HK-2 (cell line): ENCODE data around the gene LDLRAP1.

Experiments used
- DNase-seq: peaks from one replicate; pipeline ENCODE4 v3.0.0-alpha.2; 2018; ENCODE audit not compliant: unreplicated experiment

LDLRAP1 gene

GRCh38 chr1:25562101-25562927 lies 18.9 kb downstream of the LDLRAP1 start:
- DNase-seq, result no peak

- no peak for DNase-seq
These were observed 19.5 kb downstream of the LDLRAP1 start for GRCh38 chr1:25562928-25563283.

- DNase-seq, result no peak
These were observed 20.2 kb downstream of the LDLRAP1 start for GRCh38 chr1:25563330-25564215.

GRCh38 chr1:25564777-25565574 lies 21.6 kb downstream of the LDLRAP1 start:
- no peak for DNase-seq

- no peak for DNase-seq
These were observed 22.2 kb downstream of the LDLRAP1 start for GRCh38 chr1:25565626-25566025.

- no peak for DNase-seq
These were observed 22.8 kb downstream of the LDLRAP1 start for GRCh38 chr1:25566176-25566729.

- no peak for DNase-seq
These were observed 23.4 kb downstream of the LDLRAP1 start for GRCh38 chr1:25566730-25567341.

GRCh38 chr1:25567710-25568089 lies 24.3 kb downstream of the LDLRAP1 start:
- DNase-seq, result no peak

GRCh38 chr1:25568090-25568833 lies 24.9 kb downstream of the LDLRAP1 start:
- no peak for DNase-seq

GRCh38 chr1:25568834-25569596 lies 25.6 kb downstream of the LDLRAP1 start:
- peak; percentile 70 for DNase-seq

- no peak for DNase-seq
These were observed 26.4 kb downstream of the LDLRAP1 start for GRCh38 chr1:25569597-25570396.

GRCh38 chr1:25570798-25571521 lies 27.6 kb downstream of the LDLRAP1 start:
- DNase-seq, result no peak

- DNase-seq, result no peak
These were observed 28.1 kb downstream of the LDLRAP1 start for GRCh38 chr1:25571522-25571970.

GRCh38 chr1:25572107-25572506 lies 28.7 kb downstream of the LDLRAP1 start:
- DNase-seq, result no peak

- DNase-seq, result peak; percentile 36
These were observed 29.5 kb downstream of the LDLRAP1 start for GRCh38 chr1:25572708-25573590.

GRCh38 chr1:25573591-25573930 lies 30.2 kb downstream of the LDLRAP1 start:
- DNase-seq, result no peak

- DNase-seq, result no peak
These were observed 30.6 kb downstream of the LDLRAP1 start for GRCh38 chr1:25573961-25574360.
